H9 (cell line): ENCODE data around the gene FGF9. TPM values are rescaled to one million over a fixed set of nuclear protein-coding genes. Genes with fewer than 3 reads are reported as not detected.

Source experiments
- DNase-seq: peaks from one replicate; pipeline ENCODE4 v3.0.0-alpha.2; 2017
- H2AFZ ChIP-seq: one replicate; pipeline ENCODE4 v1.6.1; 2013; ENCODE audit warnings: mild to moderate bottlenecking, low read length, control low read depth, moderate library complexity
- H2AK5ac ChIP-seq: 2 replicates; pipeline ENCODE4 v1.6.1; 2013; ENCODE audit warnings: low read length, control low read depth, mixed read lengths; ENCODE audit not compliant: insufficient read length
- H2BK120ac ChIP-seq: one replicate; pipeline ENCODE4 v1.6.1; 2013; ENCODE audit warnings: low read depth, mild to moderate bottlenecking, low read length, control low read depth, inconsistent platforms; ENCODE audit not compliant: poor library complexity, severe bottlenecking
- H2BK12ac ChIP-seq: 2 replicates; pipeline ENCODE4 v1.6.1; 2013; ENCODE audit warnings: low read length, control low read depth, mixed read lengths, low read depth; ENCODE audit not compliant: insufficient read length
- H2BK15ac ChIP-seq: 2 replicates; pipeline ENCODE4 v1.6.1; 2013; ENCODE audit warnings: low read depth, low read length, control low read depth
- H2BK20ac ChIP-seq: one replicate; pipeline ENCODE4 v1.6.1; 2013; ENCODE audit warnings: low read depth, mild to moderate bottlenecking, low read length, control low read depth, inconsistent platforms; ENCODE audit not compliant: poor library complexity, severe bottlenecking
- H2BK5ac ChIP-seq: 2 replicates; pipeline ENCODE4 v1.6.1; 2013; ENCODE audit warnings: low read length, control low read depth, mixed read lengths; ENCODE audit not compliant: insufficient read length
- H3K14ac ChIP-seq: 2 replicates; pipeline ENCODE4 v1.6.1; 2013; ENCODE audit warnings: low read length, control low read depth; ENCODE audit not compliant: insufficient read depth
- H3K18ac ChIP-seq: 2 replicates; pipeline ENCODE4 v1.6.1; 2013; ENCODE audit warnings: low read depth, mild to moderate bottlenecking, mixed read lengths, low read length, control low read depth; ENCODE audit not compliant: insufficient read length
- H3K23ac ChIP-seq: 2 replicates; pipeline ENCODE4 v1.6.1; 2013; ENCODE audit warnings: low read length, control low read depth, mixed read lengths, low read depth; ENCODE audit not compliant: insufficient read length
- H3K23me2 ChIP-seq: 2 replicates; pipeline ENCODE4 v1.6.1; 2013; ENCODE audit warnings: low read depth, mild to moderate bottlenecking, mixed read lengths, low read length, control low read depth; ENCODE audit not compliant: insufficient read length, poor library complexity, severe bottlenecking
- H3K27ac ChIP-seq: 2 replicates; pipeline ENCODE4 v1.5.1; 2013; ENCODE audit warnings: low read length, control low read depth, mixed read lengths, low read depth; ENCODE audit not compliant: insufficient read length
- H3K27me3 ChIP-seq: 2 replicates; pipeline ENCODE4 v1.6.1; 2013; ENCODE audit warnings: low read length, control low read depth, inconsistent platforms; ENCODE audit not compliant: insufficient read depth
- H3K4ac ChIP-seq: 2 replicates; pipeline ENCODE4 v1.6.1; 2013; ENCODE audit warnings: low read depth, mild to moderate bottlenecking, control low read depth, inconsistent platforms, low read length, moderate library complexity
- H3K4me1 ChIP-seq: 2 replicates; pipeline ENCODE4 v1.6.1; 2013; ENCODE audit warnings: low read length, control low read depth, inconsistent platforms; ENCODE audit not compliant: insufficient read depth
- H3K4me2 ChIP-seq: 2 replicates; pipeline ENCODE4 v1.6.1; 2013; ENCODE audit warnings: low read length, control low read depth, mixed read lengths; ENCODE audit not compliant: insufficient read length, insufficient read depth
- H3K56ac ChIP-seq: 2 replicates; pipeline ENCODE4 v1.6.1; 2013; ENCODE audit warnings: low read depth, mild to moderate bottlenecking, mixed read lengths, low read length, control low read depth; ENCODE audit not compliant: insufficient read length
- H3K79me1 ChIP-seq: 2 replicates; pipeline ENCODE4 v1.6.1; 2013; ENCODE audit warnings: low read depth, mild to moderate bottlenecking, moderate library complexity, low read length, control low read depth, inconsistent platforms; ENCODE audit not compliant: insufficient read depth, poor library complexity, severe bottlenecking
- H3K79me2 ChIP-seq: 2 replicates; pipeline ENCODE4 v1.6.1; 2013; ENCODE audit warnings: low read length, control low read depth, inconsistent platforms; ENCODE audit not compliant: insufficient read depth
- H3K9ac ChIP-seq: 2 replicates; pipeline ENCODE4 v1.6.1; 2013; ENCODE audit warnings: low read length, control low read depth, mixed read lengths; ENCODE audit not compliant: insufficient read length; ENCODE audit errors: extremely low read depth
- H3K9me3 ChIP-seq: one replicate; pipeline ENCODE4 v1.6.1; 2013; ENCODE audit warnings: low read depth, low read length, inconsistent platforms; ENCODE audit not compliant: control insufficient read depth
- H3T11ph ChIP-seq: one replicate; pipeline ENCODE4 v1.6.1; 2013; ENCODE audit warnings: mild to moderate bottlenecking, low read length, control low read depth, inconsistent platforms
- H4K20me1 ChIP-seq: one replicate; pipeline ENCODE4 v1.6.1; 2013; ENCODE audit not compliant: control insufficient read depth, insufficient read length, insufficient read depth
- H4K5ac ChIP-seq: 2 replicates; pipeline ENCODE4 v1.6.1; 2013; ENCODE audit warnings: low read depth, mild to moderate bottlenecking, mixed read lengths, low read length, control low read depth; ENCODE audit not compliant: insufficient read length
- H4K8ac ChIP-seq: replicated peaks from 2 replicates; pipeline ENCODE4 v1.6.1; 2013; ENCODE audit warnings: low read length, control low read depth, mixed read lengths, low read depth; ENCODE audit not compliant: insufficient read length
- H4K91ac ChIP-seq: 2 replicates; pipeline ENCODE4 v1.6.1; 2013; ENCODE audit warnings: low read depth, mild to moderate bottlenecking, moderate library complexity, mixed read lengths, low read length, control low read depth; ENCODE audit not compliant: insufficient read length
- H3K27ac Mint-ChIP-seq, 3 experiments: 2 replicates in 2 of 3; 3 replicates in 1 of 3; pipeline ENCODE4 v1.8.0; 2020 to 2021; ENCODE audit warnings: mixed read lengths in 3 of 3, mild to moderate bottlenecking in 1 of 3, moderate library complexity in 1 of 3
- H3K27me3 Mint-ChIP-seq: 2 replicates; pipeline ENCODE4 v1.8.0; 2021; ENCODE audit warnings: low read depth, mild to moderate bottlenecking, moderate library complexity, mixed read lengths
- H3K36me3 Mint-ChIP-seq, 3 experiments: 2 replicates in 2 of 3; 3 replicates in 1 of 3; pipeline ENCODE4 v1.8.0; 2020 to 2021; ENCODE audit warnings: low read depth in 3 of 3, mixed read lengths in 3 of 3; ENCODE audit not compliant: insufficient read depth in 1 of 3
- H3K4me1 Mint-ChIP-seq, 2 experiments: 2 replicates each; pipeline ENCODE4 v1.8.0; 2020; ENCODE audit warnings: mixed read lengths in 2 of 2
- H3K4me3 Mint-ChIP-seq, 2 experiments: 2 replicates in 1 of 2; 3 replicates in 1 of 2; pipeline ENCODE4 v1.8.0; 2020 to 2021; ENCODE audit warnings: mild to moderate bottlenecking in 2 of 2, mixed read lengths in 2 of 2, moderate library complexity in 1 of 2
- H3K9me3 Mint-ChIP-seq, 2 experiments: 2 replicates in 1 of 2; 3 replicates in 1 of 2; pipeline ENCODE4 v1.8.0; 2020; ENCODE audit warnings: mild to moderate bottlenecking in 2 of 2, mixed read lengths in 2 of 2, moderate library complexity in 1 of 2
- CTCF ChIP-seq: fragments of 200-600 bp; sonication (generic); conservative IDR thresholded peaks from 3 replicates; pipeline ENCODE4 v1.8.0; 2021; ENCODE audit warnings: antibody characterized with exemption, mild to moderate bottlenecking
- WGBS: extraction: QIAGEN DNeasy Blood & Tissue Kit; methylation state at CpG from one replicate; pipeline ENCODE4 v1.1.7; 2013; ENCODE audit warnings: missing lambda C conversion rate, low lambda C conversion rate, mixed read lengths; ENCODE audit not compliant: insufficient read length; ENCODE audit errors: extremely low coverage; 5-methylcytosine and 5-hydroxymethylcytosine counted together
- total RNA-seq: library from RNA; stranded (reverse); gene quantifications from 2 replicates; pipeline ENCODE4 v1.2.1, GENCODE V29; 2021

Gene FGF9
- total RNA-seq, 1 experiment from 2014 or later: 0.22 TPM

- Histone ChIP-seq H3K27me3 (no peaks in the 10 kb centered on the region), H3K79me2 (no peaks in the 10 kb centered on the region), H4K5ac (no peak overlapping the region), H3K14ac (no peak overlapping the region), H2AFZ (peak overlapping the region; percentile 22), H3K9me3 (no peaks in the 10 kb centered on the region), H3K9ac (no peak overlapping the region), H4K91ac (no peak overlapping the region), H3K79me1 (no peaks in the 10 kb centered on the region), H3K4ac (no peak overlapping the region), H2BK120ac (no peak overlapping the region), H2AK5ac (no peak overlapping the region), H4K20me1 (no peaks in the 10 kb centered on the region), H3K4me1 (no peaks in the 10 kb centered on the region), H3K18ac (no peak overlapping the region), H2BK5ac (no peak overlapping the region), H2BK20ac (no peak overlapping the region), H4K8ac (no peak overlapping the region), H2BK12ac (no peak overlapping the region), H3K4me2 (no peak overlapping the region), H3K27ac (no peak overlapping the region), H3K23me2 (no peaks in the 10 kb centered on the region), H3K23ac (no peak overlapping the region), H3K56ac (no peak overlapping the region), H3T11ph (no peak overlapping the region), H2BK15ac (no peak overlapping the region)
- Mint-ChIP-seq H3K4me1 (no peaks in the 10 kb centered on the region), H3K27ac (no peak overlapping the region), H3K36me3 (no peaks in the 10 kb centered on the region), H3K9me3 (peaks cover 3 to 10% of the 10 kb centered on the region in 2 experiments; a peak in 4 of 5 replicates), H3K27me3 (peaks cover 6% of the 10 kb centered on the region), H3K4me3 (no peak overlapping the region)
- no CpG with 5 or more reads among the region's 8 CpGs for WGBS
- DNase-seq: no peak
- TF ChIP-seq CTCF: peak; percentile 61
These were observed 45.5 kb upstream of the FGF9 start for GRCh38 chr13:21625366-21625765.
